Measurements from ENCODE around the gene NEK10. TPM values are rescaled to one million over a fixed set of nuclear protein-coding genes. Genes with fewer than 3 reads are reported as not detected.

NEK10 gene
- total RNA-seq, 1 experiment from 2014 or later = 1.2 TPM

GRCh38 chr3:27176256-27176655, 192.9 kb downstream of the NEK10 start:
- peak; percentile 80 for DNase-seq (ENCODE audit: low read depth)

GRCh38 chr3:27174530-27174929, 194.7 kb downstream of the NEK10 start:
- DNase-seq (ENCODE audit: low read depth) = no peak

- DNase-seq (ENCODE audit: low read depth) = no peak
These were observed 198.1 kb downstream of the NEK10 start for GRCh38 chr3:27171113-27171512.

GRCh38 chr3:27166888-27167287, 202.3 kb downstream of the NEK10 start:
- peak; percentile 96 for DNase-seq (ENCODE audit: low read depth)

- DNase-seq (ENCODE audit: low read depth) = peak; percentile 85
These were observed 203.9 kb downstream of the NEK10 start for GRCh38 chr3:27165321-27165721.

- no peak for DNase-seq (ENCODE audit: low read depth)
These were observed 208.3 kb downstream of the NEK10 start for GRCh38 chr3:27160779-27161287.

GRCh38 chr3:27160146-27160545, 209.0 kb downstream of the NEK10 start:
- DNase-seq (ENCODE audit: low read depth) = no peak

GRCh38 chr3:27147215-27147614, 222.0 kb downstream of the NEK10 start:
- DNase-seq (ENCODE audit: low read depth) = peak; percentile 89

GRCh38 chr3:27146786-27147185, 222.4 kb downstream of the NEK10 start:
- no peak for DNase-seq (ENCODE audit: low read depth)

GRCh38 chr3:27145719-27146118, 223.5 kb downstream of the NEK10 start:
- no peak for DNase-seq (ENCODE audit: low read depth)

- DNase-seq (ENCODE audit: low read depth) = no peak
These were observed 227.5 kb downstream of the NEK10 start for GRCh38 chr3:27141668-27142067.

GRCh38 chr3:27138562-27138961, 230.6 kb downstream of the NEK10 start:
- no peak for DNase-seq (ENCODE audit: low read depth)

- no peak for DNase-seq (ENCODE audit: low read depth)
These were observed 231.2 kb downstream of the NEK10 start for GRCh38 chr3:27138005-27138404.

- DNase-seq (ENCODE audit: low read depth) = peak; percentile 64
These were observed 234.9 kb downstream of the NEK10 start for GRCh38 chr3:27134171-27134796.

- DNase-seq (ENCODE audit: low read depth) = no peak
These were observed 236.1 kb downstream of the NEK10 start for GRCh38 chr3:27133060-27133459.

- DNase-seq (ENCODE audit: low read depth) = no peak
These were observed 238.4 kb downstream of the NEK10 start for GRCh38 chr3:27130796-27131195.

GRCh38 chr3:27127879-27128278, 241.3 kb downstream of the NEK10 start:
- DNase-seq (ENCODE audit: low read depth) = no peak

- no peak for DNase-seq (ENCODE audit: low read depth)
These were observed 242.0 kb downstream of the NEK10 start for GRCh38 chr3:27127195-27127594.

- DNase-seq (ENCODE audit: low read depth) = no peak
These were observed 243.2 kb downstream of the NEK10 start for GRCh38 chr3:27125821-27126501.

GRCh38 chr3:27119639-27120038, 249.5 kb downstream of the NEK10 start:
- no peak for DNase-seq (ENCODE audit: low read depth)

GRCh38 chr3:27115352-27115751, 253.8 kb downstream of the NEK10 start:
- DNase-seq (ENCODE audit: low read depth) = no peak

- DNase-seq (ENCODE audit: low read depth) = peak; percentile 39
These were observed 254.5 kb downstream of the NEK10 start for GRCh38 chr3:27114684-27115083.

- DNase-seq (ENCODE audit: low read depth) = no peak
These were observed 255.1 kb downstream of the NEK10 start for GRCh38 chr3:27114129-27114528.
